ENCODE measurements around the gene TSPAN18.

- TF ChIP-seq POLR2A (IDR thresholded peaks at IDR 0.05; ENCODE audit: low read depth, low read length) (no peak), POLR2AphosphoS5 (IDR thresholded peaks at IDR 0.05; ENCODE audit: low read depth, low read length) (no peak)
These were observed 157.3 kb downstream of the TSPAN18 start for GRCh38 chr11:44884056-44884455.
